GM12873 (cell line): ENCODE results near the gene LRP1B.

ENCODE experiments used
- CTCF ChIP-seq: IDR thresholded peaks from 2 replicates; pipeline ENCODE4 v1.5.1; 2012; ENCODE audit warnings: low read depth, mild to moderate bottlenecking, moderate library complexity, low read length, control low read depth; ENCODE audit not compliant: insufficient read depth; ENCODE audit errors: missing control alignments

LRP1B gene

GRCh38 chr2:141782574-141782973 is 348.2 kb downstream of the LRP1B start:
- TF ChIP-seq CTCF, result no peak

- no peak for TF ChIP-seq CTCF
Observed at GRCh38 chr2:141778315-141778835, 352.4 kb downstream of the LRP1B start.

- no peak for TF ChIP-seq CTCF
Observed at GRCh38 chr2:141770530-141770929, 360.3 kb downstream of the LRP1B start.

GRCh38 chr2:141767691-141768090 is 363.1 kb downstream of the LRP1B start:
- no peak for TF ChIP-seq CTCF

GRCh38 chr2:141767051-141767450 is 363.8 kb downstream of the LRP1B start:
- TF ChIP-seq CTCF, result no peak

- no peak for TF ChIP-seq CTCF
Observed at GRCh38 chr2:141766225-141766624, 364.6 kb downstream of the LRP1B start.

GRCh38 chr2:141748616-141749015 is 382.2 kb downstream of the LRP1B start:
- TF ChIP-seq CTCF, result no peak
